ENCODE measurements around the gene ZNF579. TPM values are rescaled to one million over a fixed set of nuclear protein-coding genes. Genes with fewer than 3 reads are reported as not detected.
A peak's percentile ranks its signal among the peaks of the same experiment; 100 is the strongest.

The ZNF579 gene
- total RNA-seq, 1 donor from 2014 or later: 2.1 TPM

- Histone ChIP-seq H4K20me1 (ENCODE audit: low read depth) (no peaks in the 10 kb centered on the region), H3F3A (ENCODE audit: low read depth) (peaks cover 57% of the 10 kb centered on the region), H3K27me3 (no peaks in the 10 kb centered on the region), H2AFZ (replicated peaks) (no peak overlapping the region), H3K79me2 (ENCODE audit: low read depth) (no peaks in the 10 kb centered on the region), H3K4me2 (no peak overlapping the region), H3K4me1 (peaks cover 52% of the 10 kb centered on the region), H3K9me3 (ENCODE audit: low read depth) (no peaks in the 10 kb centered on the region), H3K36me3 (no peaks in the 10 kb centered on the region), H3K9ac (no peak overlapping the region), H3K4me3 (no peak overlapping the region), H3K27ac (no peak overlapping the region)
- Mint-ChIP-seq H3K27me3 (ENCODE audit: insufficient read depth, low read depth) (peaks cover 20% of the 10 kb centered on the region), H3K9me3 (no peaks in the 10 kb centered on the region), H3K4me3 (no peak overlapping the region), H3K27ac (peak overlapping the region; percentile 85), H3K4me1 (peaks cover 65% of the 10 kb centered on the region), H3K36me3 (no peaks in the 10 kb centered on the region)
- TF ChIP-seq EZH2 (IDR thresholded peaks at IDR 0.05) (no peak), EZH2phosphoT487 (IDR thresholded peaks at IDR 0.05) (no peak), CTCF (IDR thresholded peaks at IDR 0.05) (no peak)
- DNase-seq (ENCODE audit: low spot score): no peak
These were observed 27.1 kb downstream of the ZNF579 start for GRCh38 chr19:55553217-55554182.

GRCh38 chr19:55552620-55553019 lies 28.0 kb downstream of the ZNF579 start:
- peaks cover 54% of the 10 kb centered on the region for H3K4me1 ChIP-seq
- peak overlapping the region; percentile 77 for H2AFZ ChIP-seq (replicated peaks)
- peak overlapping the region; percentile 31 for H3K4me2 ChIP-seq
- Mint-ChIP-seq H3K4me1 (peaks cover 68% of the 10 kb centered on the region), H3K27ac (peak overlapping the region; percentile 82), H3K4me3 (peak overlapping the region; percentile 16), H3K9me3 (no peaks in the 10 kb centered on the region), H3K27me3 (ENCODE audit: insufficient read depth, low read depth) (peaks cover 21% of the 10 kb centered on the region), H3K36me3 (no peaks in the 10 kb centered on the region)
- no peak for DNase-seq (ENCODE audit: low spot score)
- H4K20me1 ChIP-seq (ENCODE audit: low read depth): no peaks in the 10 kb centered on the region
- H3K79me2 ChIP-seq (ENCODE audit: low read depth): no peaks in the 10 kb centered on the region
- no peaks in the 10 kb centered on the region for H3K9me3 ChIP-seq (ENCODE audit: low read depth)
- no peak overlapping the region for H3K4me3 ChIP-seq
- H3F3A ChIP-seq (ENCODE audit: low read depth): peaks cover 59% of the 10 kb centered on the region
- H3K27me3 ChIP-seq: no peaks in the 10 kb centered on the region
- H3K9ac ChIP-seq: no peak overlapping the region
- no peaks in the 10 kb centered on the region for H3K36me3 ChIP-seq
- H3K27ac ChIP-seq: no peak overlapping the region
- TF ChIP-seq CTCF (IDR thresholded peaks at IDR 0.05): no peak
- TF ChIP-seq EZH2phosphoT487 (IDR thresholded peaks at IDR 0.05): no peak

GRCh38 chr19:55552206-55552605 lies 28.4 kb downstream of the ZNF579 start:
- Histone ChIP-seq H3K27ac (no peak overlapping the region), H2AFZ (replicated peaks) (no peak overlapping the region), H3K79me2 (ENCODE audit: low read depth) (no peaks in the 10 kb centered on the region), H3K4me1 (peaks cover 58% of the 10 kb centered on the region), H3F3A (ENCODE audit: low read depth) (peaks cover 63% of the 10 kb centered on the region), H3K4me3 (no peak overlapping the region), H4K20me1 (ENCODE audit: low read depth) (no peaks in the 10 kb centered on the region), H3K4me2 (peak overlapping the region; percentile 31), H3K36me3 (no peaks in the 10 kb centered on the region), H3K9ac (no peak overlapping the region), H3K9me3 (ENCODE audit: low read depth) (no peaks in the 10 kb centered on the region), H3K27me3 (no peaks in the 10 kb centered on the region)
- peak overlapping the region; percentile 16 for H3K4me3 Mint-ChIP-seq
- no peaks in the 10 kb centered on the region for H3K36me3 Mint-ChIP-seq
- H3K27ac Mint-ChIP-seq: no peak overlapping the region
- DNase-seq (ENCODE audit: low spot score): no peak
- no peak for TF ChIP-seq EZH2 (IDR thresholded peaks at IDR 0.05)
- no peak for TF ChIP-seq EZH2phosphoT487 (IDR thresholded peaks at IDR 0.05)
- no peak for TF ChIP-seq CTCF (IDR thresholded peaks at IDR 0.05)
- peaks cover 68% of the 10 kb centered on the region for H3K4me1 Mint-ChIP-seq
- H3K27me3 Mint-ChIP-seq (ENCODE audit: insufficient read depth, low read depth): peaks cover 21% of the 10 kb centered on the region
- H3K9me3 Mint-ChIP-seq: no peaks in the 10 kb centered on the region

Data from neural progenitor cell (in vitro differentiated cells).